Naive thymus-derived CD4-positive, alpha-beta T cell (primary cell): Measurements from ENCODE around the gene HECTD4. TPM values are rescaled to one million over a fixed set of nuclear protein-coding genes. Genes with fewer than 3 reads are reported as not detected.
A peak's percentile ranks its signal among the peaks of the same experiment; 100 is the strongest.

ENCODE experiments used
- ATAC-seq: fragments of 150-1000 bp; cut with Tn5 transposase; 2 replicates; pipeline ENCODE4 v1.10.0; 2021; ENCODE audit warnings: mild to moderate bottlenecking, moderate library complexity
- CTCF ChIA-PET: fragments of 350-600 bp; sonication (Branson Sonifier 250); formaldehyde crosslinking; loops from one replicate; lab custom pipeline; 2021; ENCODE audit warnings: antibody characterized with exemption; lab: Charles Lee
- POLR2A ChIA-PET: fragments of 350-600 bp; sonication (Branson Sonifier 250); formaldehyde crosslinking; loops from one replicate; lab custom pipeline; 2021; ENCODE audit warnings: antibody characterized with exemption, inconsistent platforms; lab: Charles Lee
- DNase-seq, 9 donors: peaks; one replicate each; pipeline versions ENCODE4 v3.0.0 to v3.0.0-alpha.2; 2020 to 2022; ENCODE audit warnings: mixed read lengths in 1 of 9
- H3K27ac ChIP-seq: one replicate; pipeline ENCODE4 v1.7.0; 2013; ENCODE audit warnings: mild to moderate bottlenecking, low read depth, low read length, moderate library complexity
- H3K27me3 ChIP-seq, 2 donors: one replicate each; pipeline ENCODE4 v1.7.0; 2013; ENCODE audit warnings: low read length in 2 of 2, mild to moderate bottlenecking in 2 of 2, moderate library complexity in 2 of 2; ENCODE audit not compliant: control insufficient read depth in 2 of 2, insufficient read depth in 2 of 2
- H3K36me3 ChIP-seq, 3 experiments: 1 replicate in 2 of 3; 2 replicates in 1 of 3; pipeline ENCODE4 v1.7.0; 2013; ENCODE audit warnings: low read length in 3 of 3, mild to moderate bottlenecking in 3 of 3, moderate library complexity in 1 of 3; ENCODE audit not compliant: insufficient read depth in 3 of 3, control insufficient read depth in 2 of 3
- H3K4me1 ChIP-seq, 2 donors: one replicate each; pipeline ENCODE4 v1.7.0; 2013; ENCODE audit warnings: low read length in 2 of 2, mild to moderate bottlenecking in 2 of 2, moderate library complexity in 1 of 2; ENCODE audit not compliant: control insufficient read depth in 2 of 2, insufficient read depth in 2 of 2
- H3K4me3 ChIP-seq: 2 replicates; pipeline ENCODE4 v1.7.0; 2013; ENCODE audit warnings: mild to moderate bottlenecking, low read length
- H3K9me3 ChIP-seq, 3 experiments: 1 replicate in 2 of 3; 2 replicates in 1 of 3; pipeline ENCODE4 v1.7.0; 2013; ENCODE audit warnings: low read length in 3 of 3; ENCODE audit not compliant: control insufficient read depth in 2 of 3
- H3K27ac Mint-ChIP-seq, 9 donors: one replicate each; pipeline ENCODE4 v1.8.0; 2020 to 2022; ENCODE audit warnings: mixed read lengths in 9 of 9, mild to moderate bottlenecking in 8 of 9, moderate library complexity in 5 of 9, inconsistent platforms in 2 of 9
- H3K27me3 Mint-ChIP-seq, 5 donors: one replicate each; pipeline ENCODE4 v1.8.0; 2021 to 2022; ENCODE audit warnings: mixed read lengths in 5 of 5, mild to moderate bottlenecking in 1 of 5
- H3K36me3 Mint-ChIP-seq, 5 donors: one replicate each; pipeline ENCODE4 v1.8.0; 2020 to 2022; ENCODE audit warnings: mixed read lengths in 5 of 5, mild to moderate bottlenecking in 3 of 5, inconsistent platforms in 1 of 5
- H3K4me1 Mint-ChIP-seq, 7 donors: one replicate each; pipeline ENCODE4 v1.8.0; 2020 to 2022; ENCODE audit warnings: mixed read lengths in 7 of 7, mild to moderate bottlenecking in 3 of 7, inconsistent platforms in 1 of 7
- H3K4me3 Mint-ChIP-seq, 10 donors: one replicate each; pipeline ENCODE4 v1.8.0; 2020 to 2022; ENCODE audit warnings: mild to moderate bottlenecking in 10 of 10, mixed read lengths in 10 of 10, moderate library complexity in 6 of 10, inconsistent platforms in 2 of 10
- H3K9me3 Mint-ChIP-seq, 11 donors: one replicate each; pipeline ENCODE4 v1.8.0; 2020 to 2022; ENCODE audit warnings: mixed read lengths in 11 of 11, mild to moderate bottlenecking in 4 of 11, inconsistent platforms in 1 of 11, moderate library complexity in 1 of 11
- intact Hi-C, 2 donors: fragments of 100-400 bp; cut with micrococcal nuclease; formaldehyde crosslinking; loops; one replicate each; pipeline ENCODE4 v1.15.1; 2023
- polyA plus RNA-seq, 2 donors: library from polyadenylated mRNA; unstranded; fragments of 300-500 nt; fragmentation: Illumina TruSeq; gene quantifications; one replicate each; pipeline ENCODE4 v1.2.3, GENCODE V29; 2021
- total RNA-seq, 6 experiments: library from RNA in 5 of 6; stranded (reverse) in 5 of 6; gene quantifications; 1 replicate in 5 of 6; 2 replicates in 1 of 6; pipeline ENCODE4 v1.2.3 and lab custom pipeline; 2021 to 2026

The HECTD4 gene
- total and polyA plus RNA-seq, 7 experiments from 2014 or later, result 3.1 to 57.7 (median 47.9) TPM

- ATAC-seq (no peak), DNase-seq (no peak)
- Mint-ChIP-seq H3K4me3 (no peak overlapping the region), H3K36me3 (peaks cover 10 to 57% (median 21%) of the 10 kb centered on the region in 5 donors), H3K4me1 (peaks cover 0 to 4% (median 0%) of the 10 kb centered on the region in 7 donors), H3K27me3 (no peaks in the 10 kb centered on the region), H3K9me3 (no peaks in the 10 kb centered on the region), H3K27ac (peak overlapping the region in 2 of 9 donors; percentile 37 to 60)
- ChIA-PET POLR2A (no interaction called here), CTCF (interaction anchor here (1.0 to 1.5 kb wide), 2 partner anchors 82 to 191 kb away, joined by 3 read pairs; no protein-coding TSS in a partner anchor)
- intact Hi-C loops, result no loop called here
- Histone ChIP-seq H3K36me3 (peaks cover 6 to 48% (median 11%) of the 10 kb centered on the region in 3 experiments), H3K4me1 (no peaks in the 10 kb centered on the region), H3K9me3 (no peaks in the 10 kb centered on the region), H3K4me3 (no peak overlapping the region), H3K27ac (no peak overlapping the region), H3K27me3 (no peaks in the 10 kb centered on the region)
Observed at GRCh38 chr12:112196196-112196875, 185.9 kb downstream of the HECTD4 start.

GRCh38 chr12:112194601-112195247, 187.5 kb downstream of the HECTD4 start:
- Mint-ChIP-seq H3K9me3 (no peaks in the 10 kb centered on the region), H3K4me1 (peaks cover 0 to 4% (median 0%) of the 10 kb centered on the region in 7 donors), H3K4me3 (no peak overlapping the region), H3K27me3 (no peaks in the 10 kb centered on the region), H3K36me3 (peaks cover 13 to 62% (median 24%) of the 10 kb centered on the region in 5 donors), H3K27ac (peak overlapping the region in 1 of 9 donors; percentile 29)
- H3K4me3 ChIP-seq, result no peak overlapping the region
- no peaks in the 10 kb centered on the region for H3K27me3 ChIP-seq
- no peak for ATAC-seq
- H3K4me1 ChIP-seq, result no peaks in the 10 kb centered on the region
- POLR2A ChIA-PET, result no interaction called here
- CTCF ChIA-PET, result interaction anchor here (0.6 kb wide), 2 partner anchors 63 to 66 kb away, joined by 3 read pairs; no protein-coding TSS in a partner anchor
- no peaks in the 10 kb centered on the region for H3K9me3 ChIP-seq
- DNase-seq, result no peak
- H3K27ac ChIP-seq, result no peak overlapping the region
- H3K36me3 ChIP-seq, result peaks cover 6 to 51% (median 20%) of the 10 kb centered on the region in 3 experiments
- intact Hi-C loops, result no loop called here

GRCh38 chr12:112192475-112192874, 189.8 kb downstream of the HECTD4 start:
- H3K4me3 Mint-ChIP-seq, result no peak overlapping the region
- H3K9me3 Mint-ChIP-seq, result no peaks in the 10 kb centered on the region
- intact Hi-C loops, result no loop called here
- ChIA-PET CTCF (interaction anchor here (1.2 kb wide), 1 partner anchor 10 kb away, joined by 4 read pairs; no protein-coding TSS in a partner anchor), POLR2A (no interaction called here)
- no peak for DNase-seq
- H3K4me1 ChIP-seq, result no peaks in the 10 kb centered on the region
- H3K27me3 ChIP-seq, result no peaks in the 10 kb centered on the region
- H3K36me3 Mint-ChIP-seq, result peaks cover 9 to 60% (median 19%) of the 10 kb centered on the region in 5 donors
- H3K36me3 ChIP-seq, result peaks cover 6 to 53% (median 25%) of the 10 kb centered on the region in 3 experiments
- no peaks in the 10 kb centered on the region for H3K4me1 Mint-ChIP-seq
- H3K27me3 Mint-ChIP-seq, result no peaks in the 10 kb centered on the region
- no peaks in the 10 kb centered on the region for H3K9me3 ChIP-seq
- H3K27ac ChIP-seq, result no peak overlapping the region
- peak overlapping the region in 1 of 9 donors; percentile 23 for H3K27ac Mint-ChIP-seq
- ATAC-seq, result no peak
- H3K4me3 ChIP-seq, result no peak overlapping the region

GRCh38 chr12:112191840-112192321, 190.3 kb downstream of the HECTD4 start:
- Mint-ChIP-seq H3K9me3 (no peaks in the 10 kb centered on the region), H3K27ac (peak overlapping the region in 2 of 9 donors; percentile 13 to 23), H3K27me3 (no peaks in the 10 kb centered on the region), H3K4me1 (no peaks in the 10 kb centered on the region), H3K36me3 (peaks cover 6 to 60% (median 19%) of the 10 kb centered on the region in 5 donors), H3K4me3 (no peak overlapping the region)
- peaks cover 6 to 53% (median 25%) of the 10 kb centered on the region in 3 experiments for H3K36me3 ChIP-seq
- intact Hi-C loops, result no loop called here
- ATAC-seq (no peak), DNase-seq (no peak)
- ChIA-PET CTCF (no interaction called here), POLR2A (interaction anchor here (0.6 kb wide), 1 partner anchor 63 kb away, joined by 3 read pairs; no protein-coding TSS in a partner anchor)
- no peaks in the 10 kb centered on the region for H3K27me3 ChIP-seq
- no peak overlapping the region for H3K4me3 ChIP-seq
- no peaks in the 10 kb centered on the region for H3K4me1 ChIP-seq
- no peak overlapping the region for H3K27ac ChIP-seq
- H3K9me3 ChIP-seq, result no peaks in the 10 kb centered on the region

- ATAC-seq (no peak), DNase-seq (no peak)
- H3K36me3 Mint-ChIP-seq, result peaks cover 6 to 58% (median 19%) of the 10 kb centered on the region in 5 donors
- Histone ChIP-seq H3K4me1 (no peaks in the 10 kb centered on the region), H3K4me3 (no peak overlapping the region), H3K9me3 (no peaks in the 10 kb centered on the region), H3K27me3 (no peaks in the 10 kb centered on the region), H3K27ac (no peak overlapping the region), H3K36me3 (peaks cover 6 to 53% (median 25%) of the 10 kb centered on the region in 3 experiments)
- no peak overlapping the region for H3K27ac Mint-ChIP-seq
- no peaks in the 10 kb centered on the region for H3K27me3 Mint-ChIP-seq
- POLR2A ChIA-PET, result no interaction called here
- intact Hi-C loops, result no loop called here
- CTCF ChIA-PET, result no interaction called here
- no peak overlapping the region for H3K4me3 Mint-ChIP-seq
- H3K4me1 Mint-ChIP-seq, result no peaks in the 10 kb centered on the region
- no peaks in the 10 kb centered on the region for H3K9me3 Mint-ChIP-seq
Observed at GRCh38 chr12:112191201-112191600, 191.0 kb downstream of the HECTD4 start.

- H3K4me3 ChIP-seq, result no peak overlapping the region
- no peaks in the 10 kb centered on the region for H3K27me3 ChIP-seq
- Mint-ChIP-seq H3K36me3 (peaks cover 6 to 54% (median 18%) of the 10 kb centered on the region in 5 donors), H3K4me3 (no peak overlapping the region), H3K27ac (no peak overlapping the region), H3K27me3 (no peaks in the 10 kb centered on the region), H3K4me1 (no peaks in the 10 kb centered on the region), H3K9me3 (no peaks in the 10 kb centered on the region)
- POLR2A ChIA-PET, result no interaction called here
- intact Hi-C loops, result no loop called here
- no peaks in the 10 kb centered on the region for H3K4me1 ChIP-seq
- CTCF ChIA-PET, result no interaction called here
- H3K36me3 ChIP-seq, result peaks cover 6 to 58% (median 25%) of the 10 kb centered on the region in 3 experiments
- H3K27ac ChIP-seq, result no peak overlapping the region
- no peaks in the 10 kb centered on the region for H3K9me3 ChIP-seq
- ATAC-seq (no peak), DNase-seq (no peak)
Observed at GRCh38 chr12:112190231-112191025, 191.8 kb downstream of the HECTD4 start.
